GM19397 (cell line): ENCODE results near the gene DNAH8.
"Not testable (repeated sequence)": the region's sequence is repeated elsewhere in the genome, so short reads cannot be mapped to it uniquely, and the experiment has no call there.

ENCODE experiments used
- ATAC-seq: cut with Tn5 transposase; IDR thresholded peaks from one replicate; pipeline ENCODE4 v1.9.1; 2021; ENCODE audit warnings: mild to moderate bottlenecking, moderate library complexity; ENCODE audit not compliant: unreplicated experiment

Gene DNAH8

GRCh38 chr6:38697846-38698245 is 17.3 kb upstream of the DNAH8 start:
- no peak for ATAC-seq

- ATAC-seq, result not testable (repeated sequence)
Measured at GRCh38 chr6:38699702-38700101, 15.4 kb upstream of the DNAH8 start.

DNA sequence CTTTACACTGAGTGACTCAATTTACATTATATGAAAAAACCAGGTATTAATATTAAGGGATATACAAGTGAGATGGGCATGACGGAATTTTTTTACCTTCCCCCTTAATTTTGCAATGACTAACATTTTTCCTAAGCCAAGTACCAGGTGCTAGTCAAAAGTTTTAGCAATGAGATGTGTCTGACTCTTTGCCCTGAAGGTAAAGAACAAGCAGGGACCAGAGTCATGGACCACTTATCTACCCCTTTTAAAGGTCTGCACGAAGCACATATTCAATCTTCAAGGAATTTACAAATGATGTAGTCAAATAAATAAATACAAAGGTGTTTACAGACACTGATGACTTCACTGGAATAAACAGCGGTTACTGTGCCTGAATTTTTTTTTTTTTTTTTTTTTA is 13.6 kb upstream of the DNAH8 start:
- no peak for ATAC-seq

GRCh38 chr6:38702558-38703397 is 12.3 kb upstream of the DNAH8 start, which contains the start of gene GLO1:
GLO1 (minus strand) TSS chr6:38703145; CDS start chr6:38703054, 91 bp downstream.
- ATAC-seq, result peak; percentile 100

DNA sequence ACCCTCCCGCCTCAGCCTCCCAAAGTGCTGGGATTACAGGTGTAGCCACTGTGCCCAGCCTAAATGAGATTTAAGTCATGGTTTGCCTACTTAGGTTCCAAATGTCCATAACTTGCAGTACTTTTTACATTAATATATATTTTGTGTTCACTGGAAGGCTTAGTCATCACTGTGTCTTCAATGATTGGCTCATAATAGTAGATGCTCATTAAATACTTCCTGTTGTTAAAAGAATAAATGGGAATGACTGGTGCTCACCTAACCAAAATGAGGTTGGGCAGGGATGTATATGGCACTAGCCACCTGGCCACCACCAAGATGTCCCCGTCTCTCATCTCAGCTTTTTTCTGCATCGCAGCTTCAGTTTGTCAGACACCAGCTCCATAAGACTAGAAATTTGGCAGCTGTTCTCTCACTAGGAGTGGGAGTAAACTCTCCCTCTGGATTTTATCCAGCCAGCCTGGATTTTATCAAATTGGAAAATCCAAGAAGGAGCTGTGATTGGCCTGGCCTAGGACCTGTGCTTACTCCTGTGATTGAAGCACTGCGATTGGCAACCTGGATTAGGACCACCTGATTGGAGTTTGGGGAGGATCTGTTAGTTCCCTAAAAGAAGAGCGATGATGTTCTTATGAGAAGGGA is 11.0 kb upstream of the DNAH8 start:
- no peak for ATAC-seq

- ATAC-seq, result no peak
Measured at GRCh38 chr6:38705924-38706323, 9.2 kb upstream of the DNAH8 start.

GRCh38 chr6:38708496-38708895 is 6.6 kb upstream of the DNAH8 start:
- no peak for ATAC-seq

- no peak for ATAC-seq
Measured at GRCh38 chr6:38713812-38714211, 1.3 kb upstream of the DNAH8 start.

DNA sequence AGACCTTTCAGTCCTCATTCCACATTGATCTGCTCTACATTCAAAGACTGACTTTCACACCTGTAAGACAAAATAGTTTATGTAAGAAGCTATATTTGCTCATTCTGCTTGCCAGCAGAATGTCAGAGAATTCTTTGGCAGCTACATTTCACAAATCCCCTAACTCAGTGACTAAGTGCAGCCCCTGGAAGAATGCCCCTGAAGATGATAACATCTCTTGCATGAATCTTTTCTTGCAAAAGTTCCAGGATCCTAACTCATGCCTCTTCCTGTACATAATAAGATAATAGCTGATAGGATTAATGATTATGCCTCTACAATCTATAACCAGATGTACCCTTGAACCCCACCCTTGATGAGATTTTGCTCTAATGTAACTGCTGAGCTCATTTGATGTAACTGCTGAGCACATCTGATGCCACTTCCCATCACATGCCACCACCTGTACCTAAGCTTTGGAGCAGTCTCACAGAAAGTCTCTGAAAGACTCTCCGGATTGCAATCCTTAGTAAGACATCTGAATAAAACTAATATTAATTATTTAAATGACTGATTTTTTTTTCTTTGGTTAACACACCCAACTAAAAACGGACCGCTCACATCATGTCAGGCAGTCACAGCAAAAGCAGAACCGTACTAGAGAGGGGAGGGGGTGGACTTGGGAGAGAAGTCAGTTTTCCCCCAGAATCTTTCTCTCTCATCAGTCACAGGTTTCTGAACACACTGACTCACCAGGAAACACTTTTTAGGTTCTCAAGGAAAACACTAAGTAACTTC is 684 bp upstream of the DNAH8 start:
- ATAC-seq, result no peak

GRCh38 chr6:38716825-38717224 is 1.7 kb downstream of the DNAH8 start:
- no peak for ATAC-seq

- no peak for ATAC-seq
Measured at GRCh38 chr6:38719358-38719757, 4.2 kb downstream of the DNAH8 start.

GRCh38 chr6:38720295-38720694 is 5.2 kb downstream of the DNAH8 start:
- no peak for ATAC-seq

DNA sequence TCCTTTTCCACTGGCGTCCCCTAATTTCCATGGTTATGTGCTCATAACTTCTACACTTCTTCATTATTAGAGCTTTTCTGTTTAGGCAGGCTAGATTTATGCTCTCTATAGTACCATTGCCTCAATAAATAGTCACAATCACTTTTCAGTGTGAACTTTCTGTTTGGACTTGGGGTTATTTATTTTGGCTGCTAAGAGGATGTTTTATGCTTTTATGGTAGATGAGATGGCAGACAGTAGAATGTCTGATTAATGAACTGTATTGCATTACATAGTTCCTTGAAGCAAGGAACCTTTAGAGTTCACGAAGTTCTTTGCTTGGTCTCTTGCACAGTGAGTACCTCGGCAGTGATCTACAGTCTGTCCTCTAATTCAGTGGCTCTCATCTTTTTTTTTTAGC is 6.9 kb downstream of the DNAH8 start:
- ATAC-seq, result no peak

DNA sequence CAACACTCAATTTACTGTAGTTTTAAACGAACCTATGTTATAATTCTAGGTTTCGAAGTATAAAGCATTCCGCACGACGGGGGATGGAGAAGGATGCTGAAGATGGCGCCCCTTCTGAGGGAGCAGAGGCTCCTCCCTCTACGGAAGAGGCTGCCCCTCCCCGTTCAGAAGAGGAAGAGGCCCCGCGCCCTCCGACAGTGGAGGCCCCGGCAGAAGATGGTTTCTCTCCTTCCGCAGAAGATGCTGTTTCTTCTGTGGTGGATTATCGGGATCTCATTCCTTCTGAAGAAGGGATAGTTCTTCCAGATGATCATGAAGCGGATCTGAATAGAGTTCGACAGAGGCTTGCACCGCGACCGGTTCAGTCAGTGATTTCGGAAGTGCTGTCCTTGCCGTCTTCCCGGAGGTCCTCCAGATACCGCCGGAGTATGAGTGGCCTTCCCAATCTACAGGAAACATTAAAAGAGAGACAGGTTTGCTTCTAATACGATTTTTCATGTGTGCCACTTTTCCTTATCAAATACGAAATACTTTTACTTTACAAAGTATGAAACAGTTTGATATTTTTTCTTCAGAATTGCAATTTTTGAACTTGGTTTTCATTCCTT is 7.7 kb downstream of the DNAH8 start:
- ATAC-seq, result no peak

- no peak for ATAC-seq
Measured at GRCh38 chr6:38723783-38724182, 8.7 kb downstream of the DNAH8 start.

- no peak for ATAC-seq
Measured at GRCh38 chr6:38724343-38724742, 9.2 kb downstream of the DNAH8 start.

GRCh38 chr6:38725414-38726183 is 10.5 kb downstream of the DNAH8 start:
- no peak for ATAC-seq

- no peak for ATAC-seq
Measured at GRCh38 chr6:38728203-38728602, 13.1 kb downstream of the DNAH8 start.

GRCh38 chr6:38730140-38730862 is 15.2 kb downstream of the DNAH8 start:
- no peak for ATAC-seq

DNA sequence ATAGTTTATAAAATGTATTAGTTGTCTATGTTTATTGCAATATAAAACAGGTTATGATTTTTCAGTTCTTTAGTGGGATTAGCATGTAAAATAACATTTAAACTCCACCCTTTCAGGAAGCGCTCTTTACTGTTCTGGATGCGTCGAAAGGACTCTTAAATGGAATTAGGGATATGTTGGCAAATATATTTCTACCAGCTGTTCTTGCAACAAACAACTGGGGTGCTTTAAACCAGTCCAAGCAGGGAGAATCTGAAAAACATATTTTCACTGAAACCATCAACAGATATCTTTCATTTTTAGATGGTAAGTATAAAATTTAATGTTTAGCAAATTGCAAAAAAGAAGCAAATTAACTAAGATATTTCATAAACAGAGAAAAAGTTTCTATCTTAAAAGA is 21.8 kb downstream of the DNAH8 start:
- no peak for ATAC-seq
